A549 (cell line): ENCODE measurements around the gene PGA3. TPM values are rescaled to one million over a fixed set of nuclear protein-coding genes. Genes with fewer than 3 reads are reported as not detected.

Experiments
- ATAC-seq, 2 experiments: fragments of 200-7000 bp in 1 of 2; fragments of >200 bp in 1 of 2; cut with Nextera tagmentation in 1 of 2; cut with Tn5 transposase in 1 of 2; 3 replicates each; pipeline versions ENCODE4 v1.8.0 to v1.9.1; 2018 to 2020; ENCODE audit warnings: mild to moderate bottlenecking in 1 of 2, moderate library complexity in 1 of 2
- CTCF ChIA-PET: fragments of 300-600 bp; sonication (Branson Sonifier 250); formaldehyde crosslinking; extraction: SDS; loops from one replicate; lab custom pipeline; 2021; ENCODE audit warnings: antibody characterized with exemption, inconsistent platforms; lab: Yijun Ruan, JAX
- POLR2A ChIA-PET: fragments of 350-600 bp; formaldehyde crosslinking; extraction: SDS; loops from one replicate; lab custom pipeline; 2021; ENCODE audit warnings: antibody characterized with exemption, inconsistent platforms; lab: Yijun Ruan, JAX
- DNase-seq, 2 experiments: peaks; one replicate each; pipeline versions ENCODE4 v3.0.0 to v3.0.0-alpha.2; 2011 to 2016; ENCODE audit warnings: low read depth in 1 of 2, low spot score in 1 of 2
- FAIRE-seq: peaks from 2 replicates; lab custom pipeline; 2011; peaks lifted over from hg19 to GRCh38; lab: Jason Lieb, UNC
- H3K27ac ChIP-seq, 2 experiments: fragments of >200 bp; sonication (Bioruptor Twin); formaldehyde crosslinking; 3 replicates each; pipeline ENCODE4 v1.5.1; 2016 to 2017
- H3K4me1 ChIP-seq: fragments of >200 bp; sonication (Bioruptor Twin); formaldehyde crosslinking; 3 replicates; pipeline ENCODE4 v1.6.1; 2016
- H3K4me2 ChIP-seq: fragments of >200 bp; sonication (Bioruptor Twin); formaldehyde crosslinking; 3 replicates; pipeline ENCODE4 v1.6.1; 2016
- H3K4me3 ChIP-seq: fragments of >200 bp; sonication (Bioruptor Twin); formaldehyde crosslinking; 3 replicates; pipeline ENCODE4 v1.5.1; 2016
- H3K9me3 ChIP-seq: fragments of >200 bp; sonication (Bioruptor Twin); formaldehyde crosslinking; 3 replicates; pipeline ENCODE4 v1.6.1; 2016
- BCL3 ChIP-seq: fragments of >200 bp; sonication (Bioruptor Twin); formaldehyde crosslinking; IDR thresholded peaks from 3 replicates; pipeline ENCODE4 v1.6.1; 2016
- CBX8 ChIP-seq: fragments of 200-600 bp; sonication (generic); IDR thresholded peaks from 2 replicates; pipeline ENCODE4 v1.6.1; 2016
- CHD2 ChIP-seq: fragments of 150-350 bp; IDR thresholded peaks from 2 replicates; pipeline ENCODE4 v1.6.1; 2014; ENCODE audit warnings: low read length; ENCODE audit not compliant: partially characterized antibody
- CTCF ChIP-seq: fragments of >200 bp; sonication (Bioruptor Twin); formaldehyde crosslinking; IDR thresholded peaks from 3 replicates; pipeline ENCODE4 v1.5.1; 2016
- E2F6 ChIP-seq: IDR thresholded peaks from 2 replicates; pipeline ENCODE4 v1.6.1; 2012; ENCODE audit warnings: low read depth, borderline replicate concordance
- GATA3 ChIP-seq: IDR thresholded peaks from 2 replicates; pipeline ENCODE4 v1.6.1; 2012; ENCODE audit warnings: borderline replicate concordance
- JUN ChIP-seq, 2 experiments: fragments of >200 bp; sonication (Bioruptor Twin); formaldehyde crosslinking; IDR thresholded peaks; 2 replicates in 1 of 2; 3 replicates in 1 of 2; pipeline ENCODE4 v1.6.1; 2016 to 2017
- KDM5A ChIP-seq: fragments of 200-600 bp; sonication (generic); IDR thresholded peaks from 2 replicates; pipeline ENCODE4 v1.6.1; 2016; ENCODE audit warnings: antibody characterized with exemption, mild to moderate bottlenecking
- MAX ChIP-seq: IDR thresholded peaks from 2 replicates; pipeline ENCODE4 v1.6.1; 2012
- MAZ ChIP-seq: fragments of 150-350 bp; IDR thresholded peaks from 2 replicates; pipeline ENCODE4 v1.6.1; 2014; ENCODE audit warnings: antibody characterized with exemption, low read depth, low read length, borderline replicate concordance
- MYC ChIP-seq: IDR thresholded peaks from 2 replicates; pipeline ENCODE4 v1.6.1; 2012; ENCODE audit warnings: mild to moderate bottlenecking, inconsistent platforms, low read length, improper control_type of control experiment, borderline replicate concordance
- NPAS2 ChIP-seq: fragments of 250-450 bp; sonication (Bioruptor Pico); IDR thresholded peaks from 2 replicates; pipeline ENCODE4 v1.8.0; 2022; ENCODE audit warnings: mild to moderate bottlenecking, moderate library complexity, borderline replicate concordance
- PHF8 ChIP-seq: fragments of 200-600 bp; sonication (generic); IDR thresholded peaks from 2 replicates; pipeline ENCODE4 v1.6.1; 2016; ENCODE audit warnings: low read depth, mild to moderate bottlenecking, antibody characterized with exemption, moderate library complexity, borderline replicate concordance
- POLR2A ChIP-seq: IDR thresholded peaks from 2 replicates; pipeline ENCODE4 v1.6.1; 2012; ENCODE audit warnings: mild to moderate bottlenecking, low read length
- POLR2AphosphoS2 ChIP-seq: conservative IDR thresholded peaks from 2 replicates; pipeline ENCODE4 v1.6.1; 2012; ENCODE audit warnings: low read length, improper control_type of control experiment, inconsistent platforms
- USF2 ChIP-seq: fragments of 450-650 bp; IDR thresholded peaks from 2 replicates; pipeline ENCODE4 v1.6.1; 2014; ENCODE audit warnings: antibody characterized with exemption
- ZNF302 ChIP-seq: fragments of 250-450 bp; sonication (Bioruptor Pico); IDR thresholded peaks from 2 replicates; pipeline ENCODE4 v1.9.0; 2021; ENCODE audit warnings: inconsistent platforms, mild to moderate bottlenecking, moderate library complexity
- WGBS: methylation state at CpG from one replicate; pipeline ENCODE4 v1.1.6; 2017; ENCODE audit errors: missing lambda C conversion rate; 5-methylcytosine and 5-hydroxymethylcytosine counted together
- polyA plus RNA-seq, 4 experiments: library from polyadenylated mRNA; depleted of rRNA in 3 of 4; stranded (reverse); fragments of >200 nt; fragmentation: RNase III in 1 of 4; extraction: RNeasy Plus Mini Kit Qiagen cat#74134 plus additional on column Dnase treatment in 1 of 4; gene quantifications; 2 replicates in 3 of 4; 3 replicates in 1 of 4; pipeline ENCODE4 v1.2.3, GENCODE V29; 2011 to 2017

PGA3 gene
- polyA plus RNA-seq, 2 of the 4 experiments (the other 2 are of a cell fraction), result not detected

- no peak for TF ChIP-seq CBX8
Measured at GRCh38 chr11:61160487-61161189, 42.7 kb upstream of the PGA3 start (continued).

GRCh38 chr11:61161190-61162091 is 41.9 kb upstream of the PGA3 start, which contains the start of gene VPS37C:
VPS37C (minus strand) TSS chr11:61161426; CDS start chr11:61138829, 22,597 bp downstream.
- H3K4me3 ChIP-seq, result peak within 1 kb of the TSS; percentile 75
- ATAC-seq, result peak; percentile 91 to 95
- peak; percentile 89 to 97 for DNase-seq
- peak within 1 kb of the TSS; percentile 93 to 98 for H3K27ac ChIP-seq
- ChIA-PET POLR2A (interaction anchor here (0.9 to 1.0 kb wide), 2 partner anchors 8 to 120 kb away, joined by 3 to 4 read pairs; no protein-coding TSS in a partner anchor), CTCF (interaction anchor here (1.3 to 1.5 kb wide), 2 partner anchors 93 to 331 kb away, joined by 3 read pairs; no protein-coding TSS in a partner anchor)
- 0% methylated on average over 1 of the region's 85 CpGs for WGBS
- FAIRE-seq, result no peak
- TF ChIP-seq BCL3 (peak; percentile 88; the same call in 1 of the 3 replicates), POLR2A (peak; percentile 84), JUN (IDR thresholded peaks at IDR 0.05) (peak; percentile 64 to 82; a peak in 4 of 5 replicates), MYC (0 out of 2 replicates have a peak, but pooled peaks have one; percentile 62), KDM5A (no peak), E2F6 (peak; percentile 40; the same call in 1 of the 2 replicates), CTCF (no peak; the same call in 2 of the 3 replicates), CHD2 (no peak), NPAS2 (CRISPR knock-in tag) (no peak), POLR2AphosphoS2 (no peak), GATA3 (0 out of 2 replicates have a peak, but pooled peaks have one; percentile 6), MAX (peak; percentile 68; the same call in 1 of the 2 replicates), USF2 (peak; percentile 77), ZNF302 (CRISPR knock-in tag) (no peak), MAZ (peak; percentile 61; the same call in 1 of the 2 replicates), PHF8 (peak; percentile 60; the same call in 1 of the 2 replicates)
- peaks cover 25% of the 10 kb centered on the region for H3K4me1 ChIP-seq
- peak within 1 kb of the TSS; percentile 95 for H3K4me2 ChIP-seq
- peaks cover 1% of the 10 kb centered on the region; the same call in 1 of the 3 replicates for H3K9me3 ChIP-seq
